Astrocyte of the spinal cord (primary cell): ENCODE data around the gene PPP2R5A.
A peak's percentile ranks its signal among the peaks of the same experiment; 100 is the strongest.
"Not testable (repeated sequence)": the region's sequence is repeated elsewhere in the genome, so short reads cannot be mapped to it uniquely, and the experiment has no call there.

Source experiments
- DNase-seq: peaks from one replicate; pipeline ENCODE4 v3.0.0; 2011; ENCODE audit warnings: low read depth, low spot score
- H3K4me3 ChIP-seq: 2 replicates; pipeline ENCODE4 v1.5.1; 2011; ENCODE audit warnings: low read depth, mild to moderate bottlenecking, low read length, moderate library complexity
- in situ Hi-C: cut with HindIII; loops from 2 replicates; pipeline ENCODE4 v1.10.0; 2017; ENCODE audit warnings: low sequenced_read_pairs
- TF ChIP-seq, protein P1 (sequence below): IDR thresholded peaks from 2 replicates; pipeline ENCODE4 v1.5.1; 2012; ENCODE audit warnings: low read depth, mild to moderate bottlenecking, low read length, inconsistent platforms

Gene PPP2R5A

DNA sequence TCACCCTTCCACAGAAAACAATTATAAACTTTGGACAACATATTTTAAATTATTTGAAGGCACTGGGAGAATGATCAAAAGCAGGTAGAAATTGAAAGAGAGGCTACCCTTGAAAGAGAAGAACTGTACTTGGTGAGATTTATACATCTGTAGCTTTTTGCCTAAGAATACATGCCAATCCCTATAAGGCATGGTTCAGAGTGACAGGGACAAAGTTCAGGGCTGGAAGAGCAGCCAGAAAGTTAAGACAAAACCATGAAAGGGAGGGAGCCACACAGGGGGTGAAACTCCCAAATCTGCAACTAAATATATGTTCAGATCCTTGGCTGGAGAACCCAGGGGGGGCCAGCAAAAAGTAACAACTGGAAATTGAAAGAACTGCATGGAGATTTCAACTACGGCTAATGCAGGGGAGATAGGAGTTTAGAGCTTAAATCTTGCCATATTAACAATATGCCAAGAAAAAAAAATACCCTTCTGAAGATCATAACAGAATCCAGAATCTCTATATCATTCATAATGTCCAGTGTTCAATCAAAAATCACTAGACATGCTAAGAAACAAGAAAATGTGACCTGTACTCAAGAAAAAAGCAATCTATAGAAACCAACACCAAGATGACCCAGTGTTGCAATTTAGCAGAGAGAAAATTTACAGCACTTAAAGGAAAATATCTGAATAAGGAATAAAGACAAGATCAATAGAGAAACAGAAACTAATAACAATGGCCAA lies 103.9 kb downstream of the PPP2R5A start:
- no peak for DNase-seq
- in situ Hi-C loops = no loop called here
- no peak overlapping the region for H3K4me3 ChIP-seq
- TF ChIP-seq, protein P1, sequence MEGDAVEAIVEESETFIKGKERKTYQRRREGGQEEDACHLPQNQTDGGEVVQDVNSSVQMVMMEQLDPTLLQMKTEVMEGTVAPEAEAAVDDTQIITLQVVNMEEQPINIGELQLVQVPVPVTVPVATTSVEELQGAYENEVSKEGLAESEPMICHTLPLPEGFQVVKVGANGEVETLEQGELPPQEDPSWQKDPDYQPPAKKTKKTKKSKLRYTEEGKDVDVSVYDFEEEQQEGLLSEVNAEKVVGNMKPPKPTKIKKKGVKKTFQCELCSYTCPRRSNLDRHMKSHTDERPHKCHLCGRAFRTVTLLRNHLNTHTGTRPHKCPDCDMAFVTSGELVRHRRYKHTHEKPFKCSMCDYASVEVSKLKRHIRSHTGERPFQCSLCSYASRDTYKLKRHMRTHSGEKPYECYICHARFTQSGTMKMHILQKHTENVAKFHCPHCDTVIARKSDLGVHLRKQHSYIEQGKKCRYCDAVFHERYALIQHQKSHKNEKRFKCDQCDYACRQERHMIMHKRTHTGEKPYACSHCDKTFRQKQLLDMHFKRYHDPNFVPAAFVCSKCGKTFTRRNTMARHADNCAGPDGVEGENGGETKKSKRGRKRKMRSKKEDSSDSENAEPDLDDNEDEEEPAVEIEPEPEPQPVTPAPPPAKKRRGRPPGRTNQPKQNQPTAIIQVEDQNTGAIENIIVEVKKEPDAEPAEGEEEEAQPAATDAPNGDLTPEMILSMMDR = no peak

GRCh38 chr1:212395678-212396437 lies 110.6 kb downstream of the PPP2R5A start:
- in situ Hi-C loops, DNase-seq, H3K4me3 ChIP-seq: not testable (repeated sequence)

DNA sequence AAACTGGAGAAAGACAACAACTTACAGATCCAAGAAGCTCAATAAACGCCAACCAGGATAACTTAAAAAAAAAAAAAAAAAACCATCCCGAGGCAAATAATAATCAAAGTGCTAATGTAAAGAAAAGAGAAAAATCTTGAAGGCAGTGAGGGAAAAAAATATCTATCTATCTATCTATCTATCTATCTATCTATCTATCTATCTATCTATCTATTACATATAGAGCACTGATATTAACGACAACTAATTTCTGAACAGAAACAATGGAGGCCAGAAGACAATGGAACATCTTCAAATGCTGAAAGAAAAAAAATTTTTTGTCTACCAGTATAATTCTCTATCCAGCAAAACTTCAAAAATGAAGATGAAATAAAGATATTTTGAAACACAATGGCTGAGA lies 111.4 kb downstream of the PPP2R5A start:
- peak; percentile 19 for DNase-seq
- no peak overlapping the region for H3K4me3 ChIP-seq
- TF ChIP-seq, protein P1 = no peak
- in situ Hi-C loops = no loop called here

GRCh38 chr1:212397171-212397570 lies 112.0 kb downstream of the PPP2R5A start:
- in situ Hi-C loops = no loop called here
- DNase-seq = no peak
- no peak overlapping the region for H3K4me3 ChIP-seq
- TF ChIP-seq, protein P1 = no peak

GRCh38 chr1:212401042-212401441 lies 115.8 kb downstream of the PPP2R5A start:
- in situ Hi-C loops = no loop called here
- DNase-seq = no peak
- TF ChIP-seq, protein P1 = no peak
- no peak overlapping the region for H3K4me3 ChIP-seq

DNA sequence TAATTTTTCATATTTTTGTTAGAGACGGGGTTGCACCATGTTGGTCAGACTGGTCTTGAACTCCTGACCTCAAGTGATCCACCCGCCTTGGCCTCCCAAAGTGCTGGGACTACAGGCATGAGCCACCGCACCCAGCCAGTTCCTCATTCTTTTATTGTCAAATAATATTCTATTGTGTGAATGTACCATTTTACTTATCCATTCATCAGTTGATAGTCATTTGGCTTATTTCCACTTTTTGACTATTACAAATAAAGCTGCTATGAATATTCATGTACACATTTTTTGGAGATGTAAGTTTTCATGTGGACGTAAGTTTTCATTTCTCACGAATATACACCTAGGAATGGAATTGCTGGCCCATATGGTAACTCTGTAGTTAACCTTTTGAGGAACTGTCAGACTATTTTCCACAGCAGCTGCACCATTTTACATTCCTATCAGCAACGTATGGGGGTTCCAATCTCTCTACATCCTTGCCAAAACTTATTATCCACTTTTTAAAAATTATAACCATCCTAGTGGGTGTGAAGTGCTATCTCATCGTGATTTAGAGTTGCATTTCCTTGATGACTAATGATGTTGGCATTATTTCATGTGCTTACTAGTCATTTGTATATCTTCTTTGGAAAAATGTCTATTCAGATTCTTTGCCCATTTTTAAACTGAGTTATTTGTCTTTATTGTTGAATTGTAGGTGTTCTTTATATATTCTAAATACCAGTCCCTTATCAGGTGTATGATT lies 116.8 kb downstream of the PPP2R5A start:
- TF ChIP-seq, protein P1 = no peak
- no peak overlapping the region for H3K4me3 ChIP-seq
- DNase-seq = peak; percentile 6
- in situ Hi-C loops = no loop called here
